Mucosa of descending colon (tissue), 3 donors: ENCODE results near the gene LDLRAP1. TPM values are rescaled to one million over a fixed set of nuclear protein-coding genes. Genes with fewer than 3 reads are reported as not detected.

ENCODE experiments used
- ATAC-seq: fragments of 200-7000 bp; cut with Tn5 transposase; one replicate; pipeline ENCODE4 v1.9.1; 2020; ENCODE audit warnings: mild to moderate bottlenecking, moderate library complexity
- DNase-seq, 3 donors: peaks; one replicate each; pipeline ENCODE4 v3.0.0-alpha.2; 2020
- H3K36me3 ChIP-seq: fragments of 200-600 bp; one replicate; pipeline ENCODE4 v1.8.0; 2021; ENCODE audit warnings: low read depth, mild to moderate bottlenecking
- H3K4me1 ChIP-seq: fragments of 200-600 bp; one replicate; pipeline ENCODE4 v1.8.0; 2021; ENCODE audit warnings: low read depth, mild to moderate bottlenecking
- H3K4me3 ChIP-seq: fragments of 200-600 bp; one replicate; pipeline ENCODE4 v1.8.0; 2021; ENCODE audit warnings: mild to moderate bottlenecking
- H3K9me3 ChIP-seq: fragments of 200-600 bp; one replicate; pipeline ENCODE4 v1.8.0; 2021; ENCODE audit warnings: mild to moderate bottlenecking
- CTCF ChIP-seq: fragments of 200-600 bp; IDR thresholded peaks from one replicate; pipeline ENCODE4 v1.8.0; 2022; ENCODE audit warnings: antibody characterized with exemption, mild to moderate bottlenecking
- intact Hi-C, 2 donors: fragments of 100-400 bp; cut with DNase I in 1 of 2; cut with micrococcal nuclease in 1 of 2; formaldehyde crosslinking; loops; one replicate each; pipeline versions ENCODE4 v1.11.0 to v1.11.1; 2022; cut with DNase I, micrococcal nuclease
- total RNA-seq, 3 donors: library from RNA; stranded (reverse); fragmentation: NEBNext Ultra II Directional in 2 of 3; extraction: Animal tissue kit (Norgen Biotek cat#: 25700) in 2 of 3; gene quantifications; one replicate each; pipeline versions ENCODE4 v1.2.1 to v1.2.4, GENCODE V29; 2021 to 2023
- donor health status: DM: no; HTN: no; CAD: no; lungs with moderate emphysema.
- donor health status: DM: no; HTN: no; CAD: no.
- donor health status: DM: no; HTN: yes; CAD: no.

The LDLRAP1 gene
- total RNA-seq, 3 donors from 2014 or later, result 31.0 to 43.5 (median 37.0) TPM

DNA sequence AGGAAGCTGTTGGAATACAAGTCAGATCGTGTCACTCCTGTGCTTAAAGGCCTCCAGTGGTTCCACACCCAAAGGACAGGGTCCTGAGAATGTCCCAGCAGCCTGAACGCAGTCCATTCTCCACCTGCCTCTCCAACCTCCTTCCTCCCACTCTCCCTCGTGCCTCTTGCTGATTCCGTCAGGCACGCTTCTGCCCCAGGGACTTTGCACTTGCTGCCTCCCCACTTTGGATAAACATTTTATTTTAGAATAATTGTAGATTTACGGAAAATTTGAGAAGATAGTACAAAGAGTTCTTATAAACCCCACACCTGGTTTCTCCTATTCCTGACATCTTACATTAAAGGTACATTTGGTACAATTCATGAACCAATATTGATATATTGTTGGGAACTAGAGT is 28.4 kb upstream of the LDLRAP1 start:
- Histone ChIP-seq H3K9me3 (peaks cover 3% of the 10 kb centered on the region), H3K4me1 (no peaks in the 10 kb centered on the region), H3K4me3 (no peak overlapping the region), H3K36me3 (no peaks in the 10 kb centered on the region)
- TF ChIP-seq CTCF, result no peak
- intact Hi-C loops, result no loop called here
- DNase-seq, result no peak
- ATAC-seq, result no peak

- ATAC-seq (no peak), DNase-seq (no peak)
- Histone ChIP-seq H3K4me3 (no peak overlapping the region), H3K9me3 (peaks cover 3% of the 10 kb centered on the region), H3K36me3 (no peaks in the 10 kb centered on the region), H3K4me1 (no peaks in the 10 kb centered on the region)
- intact Hi-C loops, result no loop called here
- TF ChIP-seq CTCF, result no peak
Observed at GRCh38 chr1:25516686-25517085, 26.7 kb upstream of the LDLRAP1 start.

DNA sequence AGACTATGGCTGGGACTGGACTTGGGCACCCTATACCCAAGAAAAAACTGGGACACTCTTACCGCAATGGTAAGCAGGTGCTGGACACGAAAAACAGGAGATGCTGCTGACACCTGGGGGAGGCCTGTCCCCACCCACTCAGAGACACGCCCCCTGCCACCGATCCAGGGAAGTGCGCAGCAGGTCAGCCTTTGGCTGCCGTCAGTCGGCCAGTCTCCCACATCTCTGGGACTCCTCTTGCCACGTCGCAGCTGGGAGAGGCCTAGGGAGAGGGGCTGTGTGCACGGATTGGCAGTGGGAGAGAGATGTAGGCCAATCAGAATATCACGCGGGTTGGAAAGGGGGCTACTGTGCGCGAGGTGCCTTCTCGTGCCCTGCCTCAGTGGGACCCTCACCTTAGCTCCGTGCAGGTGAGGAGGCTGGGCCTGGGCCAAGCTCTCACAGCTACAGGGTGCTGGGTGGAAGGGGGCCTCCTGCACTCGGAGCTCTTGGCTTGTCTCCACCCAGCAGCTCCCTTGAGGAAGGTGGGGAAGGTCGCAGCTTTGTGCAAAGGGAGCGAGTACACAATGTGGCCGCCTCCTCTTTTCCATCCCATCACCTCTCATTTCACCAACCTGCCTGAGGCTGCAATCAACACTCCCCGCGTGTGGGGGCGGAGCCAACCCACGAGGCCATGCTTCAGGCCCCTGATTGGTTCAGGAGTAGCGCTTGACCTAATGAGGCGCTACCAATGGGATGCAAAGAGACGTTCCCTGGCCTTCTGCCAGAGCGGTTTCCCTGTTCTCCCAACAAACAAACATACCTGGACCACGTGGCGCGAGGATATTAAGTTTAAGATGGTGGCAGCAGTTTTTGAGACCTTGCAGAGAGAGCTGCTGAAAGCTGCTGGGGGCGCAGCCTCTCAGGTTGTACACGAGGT is 25.7 kb upstream of the LDLRAP1 start:
- Histone ChIP-seq H3K4me1 (no peaks in the 10 kb centered on the region), H3K9me3 (peaks cover under 1% of the 10 kb centered on the region), H3K36me3 (no peaks in the 10 kb centered on the region), H3K4me3 (no peak overlapping the region)
- no peak for TF ChIP-seq CTCF
- intact Hi-C loops, result no loop called here
- no peak for ATAC-seq
- DNase-seq, result no peak

- no peak for DNase-seq
- H3K4me3 ChIP-seq, result no peak overlapping the region
- no peaks in the 10 kb centered on the region for H3K9me3 ChIP-seq
- intact Hi-C loops, result loop anchor here in 1 of 2 donors (10.0 kb wide), 1 partner anchor 115 kb away; no protein-coding TSS in a partner anchor
- no peak for ATAC-seq
- no peaks in the 10 kb centered on the region for H3K36me3 ChIP-seq
- no peak for TF ChIP-seq CTCF
- no peaks in the 10 kb centered on the region for H3K4me1 ChIP-seq
Observed at GRCh38 chr1:25519624-25520023, 23.8 kb upstream of the LDLRAP1 start.

DNA sequence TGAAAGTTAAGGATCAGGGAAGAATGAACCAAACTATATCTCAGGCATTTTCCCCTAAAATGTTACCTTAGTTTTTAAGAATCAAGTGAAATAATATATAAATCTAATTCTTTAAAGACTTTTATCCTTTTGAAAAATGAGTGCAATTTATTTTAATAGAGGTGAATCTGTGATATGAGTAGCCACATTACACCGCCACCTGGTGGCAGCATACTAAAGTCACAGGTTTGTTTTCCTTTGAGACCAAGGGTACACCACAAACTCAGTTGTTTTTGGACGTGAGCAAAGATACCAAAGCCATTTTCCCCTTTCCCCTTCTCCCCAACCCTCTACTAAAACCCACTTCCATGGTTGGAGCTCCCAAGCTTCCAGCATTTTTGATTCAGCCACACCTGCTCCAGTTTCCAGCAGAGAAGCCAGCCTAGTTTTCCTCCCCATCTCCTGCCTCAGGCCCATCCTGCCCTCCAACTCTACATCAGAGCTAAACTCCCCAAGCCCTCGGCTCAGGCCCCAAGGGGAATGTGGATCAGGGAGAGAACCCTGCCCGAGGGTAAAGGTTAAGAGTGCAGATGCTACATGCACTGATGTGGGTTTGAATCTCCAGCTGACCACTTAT is 22.9 kb upstream of the LDLRAP1 start:
- H3K9me3 ChIP-seq, result no peaks in the 10 kb centered on the region
- ATAC-seq (peak; percentile 65), DNase-seq (peak in 2 of 3 donors; percentile 51 to 82)
- H3K4me3 ChIP-seq, result no peak overlapping the region
- H3K36me3 ChIP-seq, result no peaks in the 10 kb centered on the region
- peak; percentile 52 for TF ChIP-seq CTCF
- intact Hi-C loops, result loop anchor here in 1 of 2 donors (10.0 kb wide), 1 partner anchor 116 kb away; no protein-coding TSS in a partner anchor
- H3K4me1 ChIP-seq, result no peaks in the 10 kb centered on the region
